HG03039 (cell line): ENCODE data around the gene CLTCL1.
"Not testable (repeated sequence)": the region's sequence is repeated elsewhere in the genome, so short reads cannot be mapped to it uniquely, and the experiment has no call there.

Source experiments
- ATAC-seq: cut with Tn5 transposase; IDR thresholded peaks from one replicate; pipeline ENCODE4 v1.9.1; 2021; ENCODE audit warnings: mild to moderate bottlenecking, moderate library complexity; ENCODE audit not compliant: unreplicated experiment

CLTCL1 gene

GRCh38 chr22:19177164-19178064 lies 114.1 kb downstream of the CLTCL1 start:
- no peak for ATAC-seq

DNA sequence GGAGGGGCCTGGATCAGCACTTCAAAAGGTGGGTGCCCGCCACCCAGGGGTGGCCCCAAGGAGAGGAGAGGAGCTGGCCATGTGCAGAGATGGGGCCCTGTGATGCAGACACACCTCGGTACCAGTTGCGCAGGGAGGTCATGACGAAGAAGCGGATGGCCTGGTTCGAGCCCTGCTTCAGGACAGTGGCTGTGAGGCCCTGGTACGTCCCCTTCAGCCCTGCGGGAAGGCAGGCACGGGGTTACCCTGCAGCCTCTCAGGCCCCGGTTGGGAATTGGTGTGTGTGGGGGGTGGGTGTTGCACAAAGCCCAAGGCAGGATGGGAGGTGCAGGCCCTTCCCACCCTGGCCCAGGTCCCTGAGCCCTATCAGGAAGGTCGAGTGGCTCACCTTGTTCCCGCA lies 114.8 kb downstream of the CLTCL1 start:
- no peak for ATAC-seq

DNA sequence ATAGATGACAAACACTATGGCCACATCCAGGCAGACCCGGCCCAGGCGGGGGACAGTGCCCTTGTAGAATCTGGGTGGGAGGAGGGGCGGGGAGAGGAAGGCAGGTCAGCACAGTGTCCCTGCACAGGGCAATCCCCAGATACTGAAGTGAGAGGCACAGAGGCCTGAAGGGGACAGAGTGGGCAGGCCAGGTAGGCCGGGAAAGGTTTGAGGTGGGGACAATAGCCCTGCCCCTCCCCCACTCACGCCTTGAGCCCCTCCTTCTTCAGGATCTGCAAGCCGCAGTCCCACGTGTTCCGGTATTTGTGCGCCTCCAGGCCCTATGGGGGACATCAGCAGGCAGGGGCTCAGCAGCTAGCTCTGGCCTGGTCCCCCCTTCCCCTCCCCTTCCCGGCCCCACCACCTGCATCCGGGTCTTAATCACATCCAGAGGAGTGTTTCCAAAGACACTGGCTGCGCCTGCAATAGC lies 115.3 kb downstream of the CLTCL1 start:
- no peak for ATAC-seq

- ATAC-seq = no peak
These were observed 115.8 kb downstream of the CLTCL1 start for GRCh38 chr22:19175602-19176174.

DNA sequence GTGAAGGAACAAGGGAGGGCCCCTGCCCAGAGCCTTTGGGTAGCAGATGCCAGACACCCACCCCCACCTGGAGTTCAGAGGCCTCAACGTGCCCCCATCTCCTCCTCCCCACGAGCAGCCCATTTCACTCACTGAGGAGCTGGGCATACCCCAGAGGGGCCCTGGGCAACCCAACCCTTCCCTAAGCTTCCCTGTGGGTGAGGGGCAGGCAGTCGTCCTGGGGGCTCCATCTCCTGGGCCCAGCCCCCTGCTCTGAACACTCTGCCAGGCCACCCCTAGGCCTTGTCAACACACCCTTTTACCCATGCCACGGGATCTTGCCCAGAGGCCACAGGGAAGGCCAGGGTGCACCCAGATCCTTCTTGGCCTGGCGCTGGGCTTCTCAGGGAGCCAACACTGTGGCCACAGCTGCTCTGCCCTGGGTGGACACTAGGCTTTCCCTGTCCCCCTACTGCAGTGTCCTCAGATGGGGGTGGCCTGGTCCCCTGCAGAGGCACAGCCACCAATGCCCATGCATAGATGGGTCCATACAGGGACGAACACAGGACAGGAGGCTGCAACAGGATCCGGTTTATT lies 116.4 kb downstream of the CLTCL1 start:
- ATAC-seq = no peak

DNA sequence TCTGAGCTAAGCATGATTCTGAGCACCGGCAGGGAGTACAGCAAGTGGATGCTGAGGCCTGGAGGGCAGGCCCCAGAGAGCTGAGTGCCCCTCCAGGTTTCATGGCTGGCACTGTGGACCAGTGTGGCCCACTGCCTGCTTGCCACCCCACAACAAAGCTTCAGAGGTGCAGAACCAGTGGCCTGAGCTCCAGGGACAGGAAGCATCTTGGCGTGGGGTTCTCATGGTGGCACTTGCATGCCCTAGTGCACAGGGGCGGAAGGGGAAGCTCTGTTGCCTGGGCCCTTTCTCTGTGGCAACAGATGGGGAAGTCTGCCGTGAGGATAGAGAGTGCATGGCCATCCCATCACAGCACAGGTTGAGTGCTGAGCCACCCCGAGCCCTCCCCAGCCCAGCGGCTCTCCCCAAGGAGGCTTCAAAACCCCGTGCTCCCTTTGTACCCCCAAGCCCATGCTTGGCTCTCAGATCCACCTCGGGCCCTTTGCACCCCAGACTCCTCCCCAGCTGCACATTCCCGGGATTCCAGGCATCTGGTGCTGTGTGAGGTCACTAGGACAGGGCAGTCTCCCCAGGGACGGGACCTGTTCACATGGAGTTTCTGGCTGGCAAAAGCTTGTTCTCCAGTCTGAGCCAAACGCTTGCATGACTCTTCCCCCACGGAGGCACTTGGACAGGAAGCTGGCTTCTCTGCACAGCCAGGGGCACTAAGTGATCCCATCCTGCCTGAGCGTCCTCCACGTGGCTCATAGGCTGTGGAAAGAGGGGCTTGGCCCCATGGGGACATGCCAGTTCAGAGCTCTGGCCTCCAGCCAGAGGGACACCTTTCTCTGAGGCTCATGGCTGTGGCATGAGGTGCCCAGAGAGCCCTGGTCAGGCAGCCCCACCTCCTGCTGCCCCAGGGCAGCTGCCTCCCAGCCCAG lies 117.2 kb downstream of the CLTCL1 start:
- no peak for ATAC-seq

DNA sequence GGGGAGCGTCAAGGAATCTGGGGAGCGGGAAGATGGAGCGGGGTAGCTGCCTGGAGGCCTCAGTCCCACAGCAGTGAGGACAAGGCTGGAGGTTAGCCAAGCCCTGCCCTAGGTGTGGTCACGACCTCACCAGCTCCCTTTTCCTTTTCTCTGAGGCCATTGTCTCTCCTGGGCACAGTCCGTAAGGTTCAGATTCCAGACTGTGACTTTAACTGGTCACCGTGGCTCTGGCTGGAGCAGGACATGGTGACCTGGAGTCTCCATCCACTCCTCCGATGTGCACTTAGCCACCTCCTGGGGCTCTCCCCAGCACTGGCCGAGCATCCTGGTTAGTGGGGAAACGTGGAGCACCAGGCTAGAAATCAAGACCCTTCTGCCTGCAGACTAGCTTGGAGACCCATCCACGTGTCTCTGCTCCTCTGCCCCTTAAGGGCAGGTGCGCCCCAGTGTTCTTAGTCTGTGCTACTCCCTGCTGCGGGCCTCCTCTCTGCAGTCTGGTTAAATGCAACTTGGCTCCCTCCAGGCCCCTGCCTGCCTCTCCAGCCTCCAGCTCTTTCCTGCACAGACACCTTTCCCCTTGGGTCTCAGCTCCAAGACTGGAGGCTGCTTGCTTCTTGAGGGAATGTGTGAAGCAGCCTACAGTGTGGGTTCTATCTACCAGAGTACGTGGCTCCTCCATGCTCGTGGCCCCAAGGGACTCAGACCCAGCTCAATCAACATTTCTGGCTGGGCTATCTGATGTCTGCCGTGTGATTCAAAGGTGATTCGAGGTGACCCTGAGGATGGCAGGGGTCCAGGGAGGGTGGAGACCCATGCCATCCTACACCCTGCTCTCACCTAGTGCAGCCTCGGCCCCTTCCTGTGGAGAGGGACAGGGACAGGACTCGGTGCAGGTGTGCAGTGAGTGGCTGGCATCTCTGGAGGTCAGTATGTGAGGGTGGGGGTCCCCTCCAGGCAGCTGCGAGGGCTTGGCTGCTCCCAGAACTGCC lies 118.2 kb downstream of the CLTCL1 start:
- no peak for ATAC-seq

DNA sequence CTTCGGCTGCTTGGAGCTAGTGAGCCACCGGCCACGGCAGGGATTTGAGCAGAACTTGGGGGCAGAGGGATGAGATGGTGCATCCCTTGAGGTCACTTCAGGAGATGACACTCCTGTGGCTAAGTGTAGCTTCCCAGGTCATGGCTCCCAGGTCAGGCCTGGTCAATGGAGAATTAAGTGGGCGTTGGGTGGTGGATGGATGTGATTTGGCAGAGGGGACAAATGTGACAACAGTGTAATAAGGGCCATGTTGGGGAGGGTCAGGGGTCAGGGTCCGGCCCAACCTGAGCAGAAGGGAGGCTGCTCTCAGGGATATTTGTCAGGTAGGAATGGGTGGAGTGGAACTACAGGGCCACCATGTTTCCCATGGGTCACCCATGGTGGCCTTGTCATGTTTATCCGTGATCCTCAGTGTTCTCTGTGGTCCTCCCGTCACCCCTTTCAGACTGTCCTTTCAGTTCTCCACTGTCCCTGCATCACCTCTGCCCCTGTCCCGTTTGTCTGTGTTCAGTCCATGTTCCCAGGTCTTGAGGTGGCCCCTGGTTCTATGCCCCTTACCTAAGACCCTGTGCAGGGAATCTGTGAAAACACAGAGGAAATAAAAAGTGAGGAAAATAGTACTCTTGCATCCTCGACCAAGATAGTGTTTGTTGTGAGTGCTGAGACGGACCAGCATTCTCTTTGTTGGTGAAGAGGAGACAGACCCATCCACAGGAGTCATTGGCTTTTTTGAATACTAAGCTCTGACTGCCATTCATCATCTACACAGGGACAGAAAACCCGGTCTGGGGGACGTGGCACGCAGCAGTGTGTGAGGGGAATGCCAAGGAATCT lies 119.1 kb downstream of the CLTCL1 start:
- ATAC-seq = no peak

- no peak for ATAC-seq
These were observed 121.6 kb downstream of the CLTCL1 start for GRCh38 chr22:19169947-19170318.

DNA sequence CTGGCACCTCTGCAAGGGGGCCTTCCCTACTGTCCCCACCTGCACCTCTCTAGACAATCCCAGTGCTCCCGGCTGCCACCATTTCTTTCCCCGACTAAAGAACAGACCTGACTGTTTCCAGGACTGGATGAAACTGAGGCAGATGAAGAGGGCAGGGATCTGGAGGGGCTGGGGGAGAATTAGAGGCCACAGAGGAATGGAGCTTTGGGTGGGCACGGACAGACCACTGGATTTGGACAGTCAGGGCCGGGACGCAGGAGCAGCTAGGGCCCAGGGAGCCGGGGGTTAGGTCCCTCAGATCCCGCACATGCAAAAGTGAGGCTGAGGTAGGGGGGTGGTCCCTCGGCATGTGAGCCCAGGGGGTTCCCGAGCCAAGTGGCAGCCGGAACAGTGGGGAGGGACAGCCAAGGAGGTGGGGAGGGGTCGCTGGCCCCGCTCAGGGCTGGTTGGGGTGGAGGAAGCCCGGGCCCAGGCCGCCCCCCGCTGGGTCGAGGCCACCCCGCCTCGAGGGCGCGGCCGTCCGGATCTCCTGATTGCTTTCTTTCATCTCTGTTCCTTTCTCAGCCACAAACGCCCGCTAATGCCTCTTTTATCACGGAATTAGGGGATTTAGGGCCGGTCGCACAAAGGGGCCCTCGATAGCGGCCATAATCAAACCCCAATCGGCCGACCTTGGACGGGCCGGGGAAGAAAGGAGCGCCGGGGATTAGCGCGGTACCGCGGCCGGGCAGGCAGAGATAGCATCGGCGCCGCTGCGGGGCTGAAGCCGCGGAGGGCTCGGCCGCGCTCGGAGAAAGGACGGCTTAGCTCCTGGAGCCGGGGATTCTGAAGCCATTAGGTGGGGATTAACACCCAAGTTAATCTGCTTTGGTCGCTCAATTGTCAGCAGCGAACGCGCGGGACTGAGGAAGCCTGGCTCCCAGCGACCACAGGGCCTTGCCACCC lies 122.2 kb downstream of the CLTCL1 start:
- ATAC-seq = no peak

- ATAC-seq = no peak
These were observed 123.2 kb downstream of the CLTCL1 start for GRCh38 chr22:19168088-19168890.

DNA sequence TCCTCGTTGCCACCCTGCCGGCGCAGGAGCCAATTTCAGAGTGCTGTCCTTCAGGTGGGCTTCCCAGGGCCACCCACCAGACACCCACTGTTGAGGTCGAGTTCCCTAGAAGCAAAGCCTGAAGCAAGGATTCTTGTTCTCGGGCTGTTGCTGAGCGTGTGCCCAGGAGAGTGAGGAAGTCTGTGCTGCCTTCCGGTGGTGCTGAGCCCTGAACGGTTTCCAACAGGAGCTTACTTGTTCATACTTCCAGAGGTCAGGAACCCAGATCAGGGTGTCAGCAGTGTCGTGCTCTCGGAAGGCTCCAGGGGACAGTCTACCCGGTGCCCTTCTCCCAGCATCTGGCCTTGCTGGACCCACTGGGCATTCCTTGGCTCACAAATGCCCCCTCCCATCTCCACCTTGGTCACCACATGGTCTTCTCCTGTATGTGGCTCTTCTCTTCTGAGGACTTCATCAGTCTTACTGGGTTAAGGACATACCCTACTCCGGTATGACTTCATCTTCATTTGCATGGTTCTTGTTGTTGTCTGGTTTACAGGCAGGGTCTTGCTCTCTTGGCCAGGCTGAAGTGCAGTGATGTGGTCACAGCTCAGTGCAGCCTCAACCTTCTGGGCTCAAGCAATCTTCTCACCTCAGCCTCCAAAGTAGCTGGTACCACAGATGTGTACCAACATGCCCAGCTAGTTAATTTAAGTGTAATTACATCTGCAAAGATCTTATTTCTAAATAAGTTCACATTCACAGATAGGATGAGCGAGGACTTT lies 124.2 kb downstream of the CLTCL1 start:
- ATAC-seq = no peak

DNA sequence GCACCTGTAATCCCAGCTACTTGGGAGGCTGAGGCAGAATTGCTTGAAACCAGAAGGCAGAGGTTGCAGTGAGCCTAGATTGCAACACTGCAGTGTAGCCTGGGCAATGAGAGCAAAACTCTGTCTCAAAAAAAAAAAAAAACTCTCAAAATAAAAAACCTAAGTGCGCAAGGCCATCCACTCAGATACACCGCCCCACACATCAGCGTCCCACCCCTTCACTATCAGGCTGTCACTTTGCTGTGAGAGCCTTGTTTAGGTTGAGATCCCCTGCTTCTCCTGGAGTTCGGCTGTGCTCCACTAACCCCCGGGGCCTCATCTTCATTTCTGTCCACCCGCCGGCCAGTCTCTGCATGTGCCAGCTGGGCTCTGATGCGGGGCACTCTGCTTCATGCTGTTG lies 125.1 kb downstream of the CLTCL1 start:
- no peak for ATAC-seq

GRCh38 chr22:19164425-19164824 lies 127.1 kb downstream of the CLTCL1 start:
- ATAC-seq = no peak

- not testable (repeated sequence) for ATAC-seq
These were observed 132.9 kb downstream of the CLTCL1 start for GRCh38 chr22:19158649-19159048.

- ATAC-seq = not testable (repeated sequence)
These were observed 135.4 kb downstream of the CLTCL1 start for GRCh38 chr22:19156109-19156508.
